Right lung (tissue), 5 donors: ENCODE measurements around the gene RALGPS1. TPM values are rescaled to one million over a fixed set of nuclear protein-coding genes. Genes with fewer than 3 reads are reported as not detected.

Source experiments
- DNase-seq, 2 donors: peaks; one replicate each; pipeline ENCODE4 v3.0.0-alpha.2; 2013
- polyA plus RNA-seq, 5 donors: library from polyadenylated mRNA; unstranded; fragments of 120-200 nt; gene quantifications; one replicate each; pipeline versions ENCODE4 v1.2.1 to v1.2.3, GENCODE V29; 2013; ENCODE audit warnings: inconsistent platforms in 1 of 5, low replicate concordance in 1 of 5; ENCODE audit not compliant: insufficient read length in 5 of 5, insufficient read depth in 1 of 5

RALGPS1 gene
- polyA plus RNA-seq, 5 donors, result 19.5 to 26.4 (median 20.3) TPM

- DNase-seq, result no peak
Measured at GRCh38 chr9:127203681-127204327, 289.2 kb downstream of the RALGPS1 start.

DNA sequence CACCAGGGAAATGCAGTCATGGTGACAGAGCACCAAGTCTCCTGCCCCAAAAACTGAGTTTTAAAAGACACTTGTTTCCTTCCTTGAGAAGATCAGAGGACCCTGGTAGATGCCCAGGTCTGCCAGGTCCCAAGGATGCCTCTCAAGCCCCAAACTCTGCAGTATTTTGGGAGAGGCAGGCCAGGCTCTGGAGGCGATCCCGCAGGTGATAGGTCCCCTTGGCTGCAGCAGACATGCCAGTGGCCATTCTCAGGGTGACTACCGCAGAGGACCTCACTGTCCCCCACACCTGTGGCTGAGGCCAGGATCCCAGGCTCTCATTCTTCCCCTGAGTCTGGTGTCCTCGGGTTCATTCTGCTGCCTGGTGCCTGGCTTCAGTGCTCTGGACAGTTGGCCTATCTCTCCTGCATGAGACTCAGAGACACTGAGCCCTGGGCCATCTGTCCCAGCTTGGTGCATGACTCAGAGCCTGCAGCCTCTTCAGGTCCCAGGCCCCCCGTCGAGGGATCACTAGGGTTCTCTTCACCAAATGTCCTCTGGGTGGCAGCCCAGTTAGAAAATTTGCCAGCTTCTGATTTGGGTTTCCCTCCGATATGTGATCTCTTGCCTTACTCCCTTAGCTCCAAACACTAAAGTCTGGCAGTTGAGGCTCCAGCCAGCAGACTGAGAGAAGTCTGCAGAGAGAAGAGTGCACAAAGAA lies 290.3 kb downstream of the RALGPS1 start:
- DNase-seq, result no peak

- DNase-seq, result no peak
Measured at GRCh38 chr9:127205952-127206351, 291.4 kb downstream of the RALGPS1 start.

GRCh38 chr9:127206666-127207065 lies 292.1 kb downstream of the RALGPS1 start:
- no peak for DNase-seq

- DNase-seq, result no peak
Measured at GRCh38 chr9:127207734-127208410, 293.3 kb downstream of the RALGPS1 start.

DNA sequence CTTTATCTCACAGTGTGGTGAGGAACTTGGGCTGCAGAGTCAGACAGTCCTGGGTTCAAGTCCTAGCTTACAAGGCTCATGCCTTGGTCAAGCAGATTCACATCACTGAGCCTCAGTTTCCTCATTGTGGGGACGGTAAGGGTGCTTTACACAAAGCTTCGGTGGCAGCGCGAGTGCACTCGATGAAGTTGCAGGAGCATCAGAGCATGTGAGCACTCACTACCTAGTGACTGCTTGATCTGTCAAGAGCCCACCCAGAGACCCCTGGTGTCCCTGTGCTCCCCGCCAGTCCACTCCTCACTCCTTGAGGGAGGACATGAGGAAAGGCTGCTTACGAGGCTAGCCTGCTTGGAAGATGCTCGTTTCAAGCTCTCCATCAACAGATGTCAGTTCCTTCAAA lies 293.8 kb downstream of the RALGPS1 start:
- no peak for DNase-seq

- DNase-seq, result no peak
Measured at GRCh38 chr9:127209220-127209619, 294.6 kb downstream of the RALGPS1 start.

GRCh38 chr9:127209948-127210640 lies 295.5 kb downstream of the RALGPS1 start:
- no peak for DNase-seq

DNA sequence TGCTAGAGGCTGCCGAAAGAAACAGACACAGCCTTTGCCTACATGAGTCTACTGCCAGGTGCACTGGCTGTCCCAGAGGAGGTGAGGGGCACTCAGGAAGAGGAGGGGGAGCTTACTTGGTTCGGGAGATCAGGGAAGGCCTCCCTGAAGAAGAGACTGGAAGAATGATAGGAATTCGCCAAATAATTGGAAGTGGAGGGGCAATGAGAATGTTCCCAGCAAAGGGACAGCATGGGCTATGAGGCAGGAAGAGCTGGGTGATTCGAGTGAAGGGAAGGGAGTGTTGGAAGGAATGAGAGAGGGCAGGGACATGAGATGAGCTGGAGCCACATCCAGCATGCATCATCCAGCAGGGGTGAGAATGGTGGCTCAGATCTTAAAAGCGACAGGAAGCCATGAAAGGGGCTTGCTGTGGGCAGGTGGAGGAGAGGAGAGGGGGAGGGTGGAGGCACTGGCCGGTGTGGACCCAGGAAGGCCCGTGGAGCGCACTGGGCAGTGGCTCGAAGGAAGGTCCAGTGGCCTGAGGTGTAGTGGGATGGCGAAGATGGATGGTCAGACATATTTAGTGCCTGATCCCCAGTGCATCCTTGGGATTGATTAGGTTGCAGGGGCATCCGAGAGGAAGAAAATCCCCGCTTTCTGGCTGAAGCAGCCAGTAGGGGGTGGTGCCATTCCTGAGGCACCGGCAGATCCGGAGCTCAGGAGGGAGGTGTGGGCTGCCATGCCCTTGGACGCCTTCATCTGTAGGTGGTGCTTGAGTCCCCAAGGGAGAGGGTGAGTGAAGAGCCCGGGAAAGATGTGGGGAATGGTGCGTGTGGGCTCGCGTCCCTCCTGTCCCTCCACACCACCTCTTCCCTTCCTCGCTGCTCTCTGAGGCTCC lies 296.5 kb downstream of the RALGPS1 start:
- no peak for DNase-seq

DNA sequence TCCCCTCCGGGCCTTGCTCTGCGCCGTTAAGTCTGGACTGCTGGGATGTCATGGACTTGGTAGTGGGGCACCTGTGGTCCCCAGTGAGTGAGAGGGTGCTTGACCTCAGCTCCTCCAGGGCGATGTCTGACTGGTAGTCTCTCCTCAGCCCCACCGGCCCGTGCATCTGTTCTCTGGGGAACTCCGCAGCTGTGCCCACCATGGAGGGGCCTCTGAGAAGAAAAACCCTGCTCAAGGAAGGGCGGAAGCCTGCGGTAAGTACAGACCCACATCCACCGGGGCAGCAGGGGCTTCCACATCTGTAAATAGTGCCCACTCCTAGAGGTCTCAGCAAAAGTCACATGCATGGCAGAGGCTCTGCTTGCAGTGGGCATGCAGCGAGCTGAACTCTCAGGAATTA lies 297.4 kb downstream of the RALGPS1 start:
- DNase-seq, result no peak

DNA sequence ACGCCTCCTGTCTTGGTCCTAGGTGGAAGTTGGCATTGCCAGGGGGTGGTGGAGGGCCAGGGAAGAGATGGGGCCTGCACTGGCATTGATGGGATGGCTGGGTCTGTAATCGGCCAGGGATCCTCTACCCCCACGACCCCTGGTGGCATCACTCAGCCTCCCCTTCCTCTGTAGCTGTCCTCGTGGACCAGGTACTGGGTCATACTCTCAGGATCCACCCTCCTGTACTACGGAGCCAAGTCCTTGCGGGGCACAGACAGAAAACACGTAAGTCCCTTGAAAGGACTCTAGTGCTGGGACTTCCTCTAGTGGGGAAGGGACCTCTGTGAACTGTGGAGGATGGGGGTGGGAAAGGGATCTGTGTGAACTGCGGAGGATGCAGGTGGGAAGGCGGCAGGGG lies 297.9 kb downstream of the RALGPS1 start:
- DNase-seq, result no peak

DNA sequence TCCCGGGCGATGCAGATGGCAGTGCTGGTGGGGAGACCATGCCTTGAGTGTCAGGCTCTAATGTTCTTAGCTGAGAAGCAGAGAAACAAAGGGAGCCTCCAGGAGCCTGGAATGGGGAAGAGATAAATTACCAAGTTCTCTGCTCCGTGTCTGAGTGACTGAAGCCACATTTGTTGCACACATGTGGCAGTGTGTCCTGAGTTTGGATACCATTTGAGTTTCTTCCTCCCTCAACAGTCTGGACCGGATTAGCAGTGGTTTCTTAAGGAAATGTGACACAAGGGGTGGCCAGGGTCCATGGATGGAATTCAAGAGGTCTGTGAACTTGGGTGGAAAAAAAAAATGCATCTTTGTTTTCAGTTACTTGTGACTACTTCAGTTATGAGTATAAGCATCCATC lies 299.3 kb downstream of the RALGPS1 start:
- no peak for DNase-seq

- peak in 1 of 2 donors; percentile 48 for DNase-seq
Measured at GRCh38 chr9:127214421-127215267, 300.1 kb downstream of the RALGPS1 start.

DNA sequence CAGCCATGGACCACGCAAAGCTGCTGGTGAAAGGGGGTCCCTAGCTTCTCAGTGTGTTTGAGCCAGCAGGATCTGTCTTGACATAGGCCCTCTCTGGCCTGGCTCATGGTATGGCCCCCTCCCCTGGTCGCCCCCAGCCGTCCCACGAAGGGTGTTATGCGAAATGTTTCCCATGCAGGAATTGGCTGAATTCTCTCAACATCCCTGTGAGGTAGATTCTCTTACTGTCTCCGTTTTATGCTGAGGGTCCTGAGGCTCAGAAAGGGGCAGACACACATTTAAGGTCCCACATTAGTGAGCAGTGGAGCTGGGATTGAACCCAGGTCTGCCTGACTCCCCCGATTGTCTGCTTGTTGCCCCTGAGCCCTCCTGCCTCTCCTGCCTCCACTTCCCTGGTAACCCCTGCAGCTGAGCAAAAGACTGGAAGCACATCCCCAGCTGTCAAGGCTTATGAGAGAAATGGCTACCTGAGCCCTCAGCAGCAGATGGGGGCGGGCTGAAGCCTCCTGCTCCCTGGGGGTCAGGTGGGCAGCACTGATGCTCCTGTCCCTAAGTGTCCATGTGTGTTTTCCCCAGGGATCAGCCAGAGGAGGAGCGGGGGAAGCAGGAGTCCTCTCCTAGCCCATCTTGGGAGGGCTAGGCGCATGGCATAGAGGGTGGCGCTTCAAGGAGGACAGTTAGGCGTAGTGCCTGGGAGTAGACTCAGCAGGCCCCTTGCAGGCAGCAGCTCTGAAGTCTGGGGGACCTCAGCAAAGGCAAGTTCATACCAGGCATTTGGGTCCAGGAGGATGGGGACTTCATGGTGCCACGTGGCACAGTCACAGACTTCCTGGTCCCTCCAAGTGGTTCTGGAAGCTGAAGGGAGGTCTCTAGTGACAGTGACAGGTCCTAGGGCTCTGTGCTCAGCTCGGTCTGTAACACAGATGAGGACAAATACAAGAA lies 301.0 kb downstream of the RALGPS1 start:
- no peak for DNase-seq

GRCh38 chr9:127216210-127216887 lies 301.8 kb downstream of the RALGPS1 start:
- no peak for DNase-seq

DNA sequence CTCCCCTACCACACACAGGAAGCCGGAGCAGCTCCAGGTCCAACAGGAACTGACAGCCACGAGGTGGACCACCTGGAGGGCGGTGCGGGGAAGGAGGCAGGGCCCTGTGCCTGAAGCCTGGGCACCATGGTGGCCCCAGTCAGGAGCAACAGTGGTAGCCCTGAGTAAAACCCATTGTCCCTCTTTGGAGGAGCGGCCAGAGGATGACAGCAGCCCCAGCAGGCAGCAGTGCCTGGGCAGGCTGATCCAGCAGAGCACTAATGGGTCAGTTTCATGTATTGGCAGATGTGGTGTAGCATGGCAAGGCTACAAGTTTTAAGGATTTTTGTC lies 302.3 kb downstream of the RALGPS1 start:
- no peak for DNase-seq

- DNase-seq, result no peak
Measured at GRCh38 chr9:127218818-127219217, 304.2 kb downstream of the RALGPS1 start.

- DNase-seq, result no peak
Measured at GRCh38 chr9:127219520-127219919, 304.9 kb downstream of the RALGPS1 start.

- no peak for DNase-seq
Measured at GRCh38 chr9:127221695-127222094, 307.1 kb downstream of the RALGPS1 start.
